HUES6 (cell line): Measurements from ENCODE around the gene PTTG1IP.
"Not testable (repeated sequence)": the region's sequence is repeated elsewhere in the genome, so short reads cannot be mapped to it uniquely, and the experiment has no call there.

Experiments
- H3K27ac ChIP-seq: 2 replicates; pipeline ENCODE4 v1.7.0; 2013; ENCODE audit warnings: low read depth, mild to moderate bottlenecking, low read length, inconsistent platforms
- H3K27me3 ChIP-seq: 2 replicates; pipeline ENCODE4 v1.6.1; 2013; ENCODE audit warnings: low read length; ENCODE audit not compliant: control insufficient read depth, insufficient read depth
- H3K36me3 ChIP-seq: 2 replicates; pipeline ENCODE4 v1.6.1; 2013; ENCODE audit warnings: low read length; ENCODE audit not compliant: control insufficient read depth, insufficient read depth
- H3K4me1 ChIP-seq: 2 replicates; pipeline ENCODE4 v1.6.1; 2013; ENCODE audit warnings: low read length; ENCODE audit not compliant: control insufficient read depth, insufficient read depth
- H3K4me3 ChIP-seq: 2 replicates; pipeline ENCODE4 v1.5.1; 2013; ENCODE audit warnings: low read depth, low read length
- H3K9ac ChIP-seq: one replicate; pipeline ENCODE4 v1.6.1; 2013; ENCODE audit warnings: mild to moderate bottlenecking, low read length
- H3K9me3 ChIP-seq: 2 replicates; pipeline ENCODE4 v1.6.1; 2013; ENCODE audit warnings: low read depth, low read length; ENCODE audit not compliant: control insufficient read depth, insufficient read depth

The PTTG1IP gene

GRCh38 chr21:44836666-44837471 is 36.6 kb downstream of the PTTG1IP start:
- no peak overlapping the region for H3K9ac ChIP-seq
- H3K36me3 ChIP-seq: no peaks in the 10 kb centered on the region
- no peaks in the 10 kb centered on the region for H3K9me3 ChIP-seq
- no peaks in the 10 kb centered on the region for H3K27me3 ChIP-seq
- peaks cover 11% of the 10 kb centered on the region; the same call in 1 of the 2 replicates for H3K4me1 ChIP-seq
- no peak overlapping the region for H3K27ac ChIP-seq
- H3K4me3 ChIP-seq: no peak overlapping the region

- H3K27ac ChIP-seq: no peak overlapping the region
- no peaks in the 10 kb centered on the region for H3K27me3 ChIP-seq
- peaks cover 11% of the 10 kb centered on the region; the same call in 1 of the 2 replicates for H3K4me1 ChIP-seq
- no peaks in the 10 kb centered on the region for H3K36me3 ChIP-seq
- H3K9ac ChIP-seq: no peak overlapping the region
- no peaks in the 10 kb centered on the region for H3K9me3 ChIP-seq
- no peak overlapping the region for H3K4me3 ChIP-seq
Observed at GRCh38 chr21:44836349-44836665, 37.2 kb downstream of the PTTG1IP start.

- Histone ChIP-seq H3K27ac (no peak overlapping the region), H3K9ac (no peak overlapping the region), H3K36me3 (no peaks in the 10 kb centered on the region), H3K4me1 (peaks cover 11% of the 10 kb centered on the region; the same call in 1 of the 2 replicates), H3K4me3 (no peak overlapping the region), H3K9me3 (no peaks in the 10 kb centered on the region), H3K27me3 (no peaks in the 10 kb centered on the region)
Observed at GRCh38 chr21:44835647-44835973, 37.9 kb downstream of the PTTG1IP start.

- no peak overlapping the region for H3K4me3 ChIP-seq
- no peaks in the 10 kb centered on the region for H3K27me3 ChIP-seq
- no peak overlapping the region for H3K27ac ChIP-seq
- H3K36me3 ChIP-seq: no peaks in the 10 kb centered on the region
- H3K9me3 ChIP-seq: peaks cover under 1% of the 10 kb centered on the region; the same call in 1 of the 2 replicates
- H3K4me1 ChIP-seq: peaks cover 11% of the 10 kb centered on the region; the same call in 1 of the 2 replicates
- H3K9ac ChIP-seq: no peak overlapping the region
Observed at GRCh38 chr21:44834951-44835646, 38.4 kb downstream of the PTTG1IP start.

- Histone ChIP-seq H3K27me3 (no peaks in the 10 kb centered on the region), H3K9me3 (peaks cover 7% of the 10 kb centered on the region; the same call in 1 of the 2 replicates), H3K4me1 (peaks cover 11% of the 10 kb centered on the region; the same call in 1 of the 2 replicates), H3K27ac (no peak overlapping the region), H3K4me3 (no peak overlapping the region), H3K9ac (no peak overlapping the region), H3K36me3 (no peaks in the 10 kb centered on the region)
Observed at GRCh38 chr21:44834231-44834950, 39.1 kb downstream of the PTTG1IP start.

GRCh38 chr21:44833663-44834062 is 39.8 kb downstream of the PTTG1IP start:
- Histone ChIP-seq H3K27me3 (no peaks in the 10 kb centered on the region), H3K4me1 (peaks cover 9% of the 10 kb centered on the region; the same call in 1 of the 2 replicates), H3K9ac (no peak overlapping the region), H3K36me3 (no peaks in the 10 kb centered on the region), H3K27ac (no peak overlapping the region), H3K4me3 (no peak overlapping the region), H3K9me3 (peaks cover 15% of the 10 kb centered on the region; the same call in 1 of the 2 replicates)

- H3K27me3 ChIP-seq, H3K4me3 ChIP-seq, H3K9ac ChIP-seq, H3K27ac ChIP-seq, H3K4me1 ChIP-seq, H3K36me3 ChIP-seq: not testable (repeated sequence)
- H3K9me3 ChIP-seq: peaks cover 25% of the 10 kb centered on the region
Observed at GRCh38 chr21:44832516-44833255, 40.8 kb downstream of the PTTG1IP start.

- Histone ChIP-seq H3K27me3 (no peaks in the 10 kb centered on the region), H3K4me3 (no peak overlapping the region), H3K9me3 (peaks cover 33% of the 10 kb centered on the region), H3K36me3 (no peaks in the 10 kb centered on the region), H3K9ac (no peak overlapping the region), H3K27ac (no peak overlapping the region), H3K4me1 (0 out of 2 replicates have a peak, but pooled peaks cover under 1% of the 10 kb centered on the region)
Observed at GRCh38 chr21:44831227-44831860, 42.1 kb downstream of the PTTG1IP start.

GRCh38 chr21:44829507-44830092 is 43.9 kb downstream of the PTTG1IP start:
- H3K9me3 ChIP-seq: peaks cover 36% of the 10 kb centered on the region
- H3K27me3 ChIP-seq: no peaks in the 10 kb centered on the region
- no peaks in the 10 kb centered on the region for H3K4me1 ChIP-seq
- no peak overlapping the region for H3K9ac ChIP-seq
- H3K4me3 ChIP-seq: no peak overlapping the region
- no peak overlapping the region for H3K27ac ChIP-seq
- no peaks in the 10 kb centered on the region for H3K36me3 ChIP-seq
